Glomerular visceral epithelial cell (primary cell): Measurements from ENCODE around the gene CACNA1E.

Experiments used
- DNase-seq: peaks from one replicate; pipeline ENCODE4 v3.0.0-alpha.2; 2016; ENCODE audit errors: extremely low spot score

CACNA1E gene

DNA sequence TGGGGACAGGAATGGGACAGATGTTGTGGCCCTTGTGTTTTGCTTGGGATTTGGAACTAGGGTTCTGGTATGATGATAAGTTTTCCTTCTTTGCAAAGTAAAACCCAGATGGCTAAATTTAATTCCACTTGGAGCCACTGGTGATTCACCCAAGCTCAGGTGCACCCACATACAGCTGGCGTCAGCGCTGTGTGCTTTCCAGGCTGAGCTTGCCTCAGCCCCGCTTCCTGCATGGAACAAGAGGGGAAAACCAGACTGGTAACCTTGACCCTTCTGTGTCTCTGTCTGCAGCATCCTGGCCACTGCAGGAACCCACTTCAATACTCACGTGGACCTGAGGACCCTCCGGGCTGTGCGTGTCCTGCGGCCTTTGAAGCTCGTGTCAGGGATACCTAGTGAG lies 94.2 kb downstream of the CACNA1E start:
- DNase-seq, result no peak

DNA sequence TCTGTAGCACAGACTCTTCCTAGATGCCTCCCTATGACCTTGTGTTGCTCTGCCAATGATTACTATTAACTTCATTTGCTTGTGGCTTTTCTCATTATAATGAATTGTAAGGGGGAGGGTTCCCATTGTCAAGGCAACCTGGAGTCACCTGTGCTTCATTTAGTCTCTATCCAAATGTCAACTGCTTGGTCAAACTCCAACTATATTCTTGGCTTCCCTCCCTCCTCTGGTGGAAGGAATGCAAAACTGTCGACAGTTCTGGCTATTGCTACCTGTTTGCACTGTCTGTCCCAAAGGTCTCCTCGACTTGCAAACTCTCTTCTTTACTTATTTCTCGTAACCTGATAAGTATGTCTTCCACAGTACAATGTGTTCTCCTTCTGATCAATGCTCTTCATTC lies 100.3 kb downstream of the CACNA1E start:
- DNase-seq, result no peak

DNA sequence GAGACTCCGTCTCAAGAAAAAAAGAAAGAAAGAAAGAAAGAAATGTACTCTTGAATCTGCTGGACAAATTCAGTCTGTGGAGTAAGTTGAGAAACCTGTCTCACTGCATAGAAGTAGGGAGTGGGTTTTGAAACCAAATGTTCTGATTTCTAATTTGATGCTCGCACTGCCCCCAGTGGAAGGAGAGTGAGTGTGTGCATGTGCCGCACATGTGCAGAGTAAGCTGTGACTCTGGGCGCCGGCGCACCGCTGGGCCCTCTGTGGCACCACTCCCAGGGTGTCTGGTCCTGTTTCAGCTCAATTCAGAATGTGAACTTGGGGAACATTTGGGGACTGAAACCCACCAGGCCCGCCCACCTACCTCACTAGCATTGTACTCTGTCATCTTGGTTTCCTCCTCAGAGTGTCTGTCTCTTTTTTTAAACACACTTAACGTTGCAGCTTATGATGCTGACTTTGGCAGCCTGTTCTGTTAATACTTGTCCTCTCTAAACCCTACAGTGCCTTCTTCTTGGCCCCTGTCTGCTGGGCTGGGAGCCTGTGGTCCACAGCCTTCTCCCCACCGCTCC lies 104.6 kb downstream of the CACNA1E start:
- no peak for DNase-seq

- no peak for DNase-seq
Measured at GRCh38 chr1:181588631-181589030, 105.3 kb downstream of the CACNA1E start.

DNA sequence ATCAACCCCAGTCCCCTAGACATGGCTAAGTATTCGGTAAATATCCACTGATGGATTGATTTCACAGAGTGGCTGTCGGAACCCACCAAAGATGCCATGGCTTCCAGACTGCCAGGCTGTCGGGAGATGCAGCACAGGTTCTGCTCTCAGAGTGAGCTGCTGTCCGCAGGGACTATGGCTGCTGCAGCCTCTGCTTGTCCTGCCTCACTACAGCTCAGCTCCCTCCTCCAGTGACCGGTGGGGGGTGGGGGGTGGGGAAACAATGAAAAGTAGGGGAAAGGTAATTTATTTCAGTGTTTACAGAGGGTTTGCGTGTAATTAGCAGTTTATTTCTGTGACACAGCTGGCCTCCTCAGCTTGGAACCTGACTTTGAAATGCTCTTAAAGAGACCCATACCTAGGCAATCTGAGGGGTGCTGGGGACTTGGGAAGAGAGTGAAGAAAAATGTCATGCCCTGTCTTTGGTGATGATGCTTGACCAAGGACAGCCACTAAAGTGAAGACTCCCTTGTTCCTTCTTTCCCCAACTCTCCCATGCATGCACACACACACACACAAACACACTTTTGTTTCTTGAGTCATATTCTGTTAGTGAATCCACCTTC lies 109.0 kb downstream of the CACNA1E start:
- DNase-seq, result no peak

DNA sequence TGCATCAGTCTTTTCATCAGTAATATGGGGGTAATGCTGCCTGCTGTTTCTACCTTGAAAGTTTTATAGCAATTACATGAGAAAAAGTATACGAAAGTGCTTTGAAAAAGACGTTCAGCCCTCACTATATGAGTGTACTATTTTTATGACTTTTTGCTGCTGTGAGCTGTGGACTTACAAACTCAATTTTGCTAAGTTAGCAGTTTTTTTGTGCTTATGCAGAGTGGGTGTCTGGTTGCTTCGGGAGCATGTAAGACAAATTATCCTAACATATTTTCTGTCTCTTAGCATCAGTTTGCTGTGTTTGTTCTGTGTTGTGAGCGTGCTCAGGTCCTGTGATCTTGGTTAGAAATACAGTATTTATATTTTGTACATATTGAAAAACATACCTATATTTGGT lies 109.7 kb downstream of the CACNA1E start:
- DNase-seq, result no peak

DNA sequence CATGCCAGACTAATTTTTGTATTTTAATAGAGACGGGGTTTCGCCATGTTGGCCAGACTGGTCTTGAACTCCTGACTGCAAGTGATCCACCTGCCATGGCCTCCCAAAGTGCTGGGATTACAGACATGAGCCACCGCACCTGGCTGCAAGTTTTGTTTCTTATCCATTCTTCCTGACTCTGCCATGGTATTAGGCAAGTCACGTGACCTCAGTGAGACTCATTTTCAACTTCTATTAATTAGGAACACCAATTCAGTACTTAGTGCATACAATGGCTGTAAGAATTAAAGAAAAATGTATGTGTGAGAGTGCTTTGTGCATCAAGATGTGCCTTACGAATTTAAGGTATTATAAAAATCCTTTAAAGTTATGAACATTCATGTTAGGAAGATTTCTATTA lies 111.2 kb downstream of the CACNA1E start:
- DNase-seq, result no peak

DNA sequence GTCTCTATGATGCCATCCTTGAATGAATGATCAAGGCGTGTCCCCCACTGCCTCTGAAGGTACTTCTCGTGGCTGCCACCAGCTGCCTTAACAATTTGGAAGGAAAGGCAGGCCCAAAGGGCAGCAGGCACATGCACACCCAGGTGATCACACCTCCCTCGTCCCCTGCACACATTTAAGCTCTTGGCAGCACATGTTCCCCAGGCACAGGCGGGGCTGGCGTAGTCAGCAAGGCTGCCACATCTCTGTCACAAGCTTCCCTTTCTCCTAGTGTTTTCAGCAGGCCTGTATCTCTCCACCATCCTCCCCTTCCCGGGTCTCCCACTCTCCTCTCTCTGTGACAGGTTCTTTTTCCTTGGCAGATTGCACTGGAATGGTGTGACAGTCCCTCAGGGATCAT lies 111.9 kb downstream of the CACNA1E start:
- no peak for DNase-seq

GRCh38 chr1:181601186-181601950 lies 118.1 kb downstream of the CACNA1E start:
- no peak for DNase-seq

DNA sequence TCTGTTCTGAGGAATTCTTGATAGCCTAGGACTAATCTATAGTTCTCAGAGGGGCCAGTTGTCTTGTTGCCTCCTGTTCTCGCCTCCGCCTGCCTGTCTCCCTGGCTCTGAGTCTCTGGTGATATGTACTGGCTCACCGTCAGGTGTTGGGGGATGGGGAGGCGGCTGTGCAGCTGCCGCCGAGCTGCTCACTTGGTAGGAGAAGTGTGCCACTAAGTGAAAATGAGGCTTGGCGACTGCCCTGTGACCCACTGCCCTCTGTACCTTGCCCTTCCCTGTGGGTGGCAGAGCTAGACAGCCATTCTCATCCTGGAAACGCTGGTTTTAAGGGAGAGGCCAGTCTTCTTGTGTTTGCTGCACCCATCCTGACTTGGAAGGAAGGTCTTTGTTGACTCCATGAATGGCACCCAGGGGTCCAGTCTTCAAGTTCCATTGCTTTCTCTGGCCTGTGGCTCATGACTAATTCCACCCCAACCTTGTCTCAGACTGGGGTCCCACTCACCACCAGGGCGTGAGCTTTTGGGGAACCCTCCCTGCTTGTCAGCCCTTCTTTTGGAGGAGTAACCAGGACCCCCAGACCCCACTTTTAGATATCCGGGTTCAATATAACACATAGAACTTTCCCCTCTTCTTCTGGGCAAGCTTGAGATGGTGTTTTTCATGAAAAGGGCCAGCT lies 120.6 kb downstream of the CACNA1E start:
- no peak for DNase-seq

DNA sequence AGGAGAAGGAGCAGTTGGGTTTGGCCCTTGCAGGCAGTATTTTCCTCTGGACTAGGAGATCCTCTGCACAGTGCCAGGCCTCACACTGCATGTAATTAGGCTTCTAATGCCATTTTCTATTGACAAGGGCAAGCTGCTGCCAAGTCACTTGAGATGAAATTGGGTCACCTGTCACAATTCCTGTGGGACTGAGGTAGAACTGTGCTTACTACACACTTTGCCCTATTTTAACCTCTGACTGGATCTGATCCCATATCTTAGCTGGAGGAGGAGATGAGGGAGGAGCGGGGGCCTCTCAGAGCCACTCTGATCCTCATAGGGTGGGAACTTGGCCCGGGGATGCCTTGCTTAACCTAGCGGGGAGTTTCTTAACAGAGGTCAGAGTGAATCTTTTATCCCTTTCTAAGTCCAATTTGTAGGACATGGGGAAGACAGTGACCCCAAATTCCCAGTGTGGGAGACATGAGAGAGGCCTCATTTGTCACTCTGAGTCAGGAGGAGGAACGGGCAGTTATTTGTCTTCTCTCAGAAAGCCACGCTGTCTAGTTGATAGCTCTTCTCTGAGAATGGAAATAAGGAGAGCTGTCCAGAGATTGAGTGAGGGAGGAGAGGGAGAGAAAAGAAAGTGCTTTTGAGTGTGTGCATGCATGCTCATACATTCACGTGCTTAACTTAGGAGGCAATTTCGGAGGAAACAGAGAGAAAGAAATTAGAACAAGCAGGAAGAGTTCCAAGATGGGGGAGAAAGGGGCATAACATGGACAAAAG lies 121.3 kb downstream of the CACNA1E start:
- DNase-seq, result no peak

- no peak for DNase-seq
Measured at GRCh38 chr1:181607524-181607923, 124.2 kb downstream of the CACNA1E start.

GRCh38 chr1:181608386-181608785 lies 125.1 kb downstream of the CACNA1E start:
- DNase-seq, result no peak

GRCh38 chr1:181608948-181609347 lies 125.6 kb downstream of the CACNA1E start:
- DNase-seq, result no peak

GRCh38 chr1:181612100-181612499 lies 128.8 kb downstream of the CACNA1E start:
- no peak for DNase-seq

- DNase-seq, result no peak
Measured at GRCh38 chr1:181618559-181618958, 135.2 kb downstream of the CACNA1E start.

- DNase-seq, result no peak
Measured at GRCh38 chr1:181620183-181620582, 136.9 kb downstream of the CACNA1E start.

- DNase-seq, result no peak
Measured at GRCh38 chr1:181623850-181624249, 140.5 kb downstream of the CACNA1E start.

DNA sequence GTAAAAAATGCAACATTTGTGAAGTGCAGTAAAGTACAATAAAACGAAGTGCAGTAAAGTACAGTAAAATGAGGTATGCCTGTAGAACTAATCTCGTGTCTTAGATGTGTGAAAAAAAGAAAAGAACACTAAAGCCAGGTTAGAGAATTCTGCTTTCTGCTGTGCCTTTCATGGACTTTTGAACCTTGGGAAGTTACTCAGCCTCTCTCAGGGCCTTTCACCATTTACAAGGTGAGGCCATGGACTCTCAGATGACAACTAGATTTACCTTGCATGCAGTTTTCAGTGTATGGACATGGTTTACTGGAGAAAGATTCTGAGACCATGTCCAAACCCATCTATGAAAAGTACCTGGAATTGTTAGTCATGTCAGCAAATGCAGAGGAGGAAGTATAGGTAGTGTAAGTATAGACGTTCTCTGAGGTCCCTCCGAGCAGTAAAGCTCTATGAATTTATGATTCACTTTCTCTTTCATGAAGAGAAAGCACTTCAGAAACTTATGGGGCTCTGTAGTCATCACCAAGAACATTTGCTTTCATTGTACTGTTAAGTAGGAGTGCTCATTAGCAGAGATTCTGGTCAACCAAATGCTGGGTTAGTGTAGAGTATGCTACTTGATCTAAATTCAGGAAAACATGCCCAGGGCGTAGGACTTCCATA lies 143.1 kb downstream of the CACNA1E start:
- no peak for DNase-seq

- DNase-seq, result no peak
Measured at GRCh38 chr1:181630398-181630797, 147.1 kb downstream of the CACNA1E start.

DNA sequence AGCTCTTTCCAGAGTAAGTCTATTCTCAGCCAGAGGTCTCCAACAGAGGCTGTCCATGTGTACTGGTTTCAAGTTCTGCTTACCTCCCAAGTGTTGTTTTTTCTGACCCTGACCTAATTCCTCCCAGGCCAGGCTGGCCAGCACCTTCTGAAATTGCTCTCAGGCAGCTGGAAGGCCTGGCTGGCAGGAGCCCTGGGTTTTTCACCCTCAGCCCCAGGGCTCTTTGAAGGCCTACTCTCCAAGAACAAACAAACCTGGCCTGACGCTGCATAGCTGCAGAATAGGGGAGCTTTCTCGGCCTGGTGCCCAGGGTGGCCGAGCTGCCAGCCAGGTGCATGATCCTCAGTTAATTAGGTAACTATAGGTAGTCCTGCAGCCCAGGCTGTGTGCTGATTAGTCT lies 147.5 kb downstream of the CACNA1E start:
- DNase-seq, result no peak
